Memory B cell (primary cell): ENCODE results near the gene SLC22A16.

Experiments used
- ATAC-seq: fragments of 150-1000 bp; cut with Tn5 transposase; 2 replicates; pipeline ENCODE4 v1.10.0; 2021; ENCODE audit warnings: low read depth, mild to moderate bottlenecking, moderate library complexity
- DNase-seq, 2 donors: peaks; one replicate each; pipeline ENCODE4 v3.0.0; 2022; ENCODE audit warnings: low spot score in 2 of 2
- H3K27ac Mint-ChIP-seq: one replicate; pipeline ENCODE4 v1.8.0; 2022; ENCODE audit warnings: mild to moderate bottlenecking, moderate library complexity, mixed read lengths
- H3K27me3 Mint-ChIP-seq: one replicate; pipeline ENCODE4 v1.8.0; 2022; ENCODE audit warnings: mixed read lengths
- H3K36me3 Mint-ChIP-seq: one replicate; pipeline ENCODE4 v1.8.0; 2022; ENCODE audit warnings: mild to moderate bottlenecking, mixed read lengths
- H3K4me1 Mint-ChIP-seq: one replicate; pipeline ENCODE4 v1.8.0; 2022; ENCODE audit warnings: mixed read lengths
- H3K4me3 Mint-ChIP-seq: one replicate; pipeline ENCODE4 v1.8.0; 2022; ENCODE audit warnings: mild to moderate bottlenecking, moderate library complexity, mixed read lengths
- H3K9me3 Mint-ChIP-seq: one replicate; pipeline ENCODE4 v1.8.0; 2022; ENCODE audit warnings: mixed read lengths

SLC22A16 gene

DNA sequence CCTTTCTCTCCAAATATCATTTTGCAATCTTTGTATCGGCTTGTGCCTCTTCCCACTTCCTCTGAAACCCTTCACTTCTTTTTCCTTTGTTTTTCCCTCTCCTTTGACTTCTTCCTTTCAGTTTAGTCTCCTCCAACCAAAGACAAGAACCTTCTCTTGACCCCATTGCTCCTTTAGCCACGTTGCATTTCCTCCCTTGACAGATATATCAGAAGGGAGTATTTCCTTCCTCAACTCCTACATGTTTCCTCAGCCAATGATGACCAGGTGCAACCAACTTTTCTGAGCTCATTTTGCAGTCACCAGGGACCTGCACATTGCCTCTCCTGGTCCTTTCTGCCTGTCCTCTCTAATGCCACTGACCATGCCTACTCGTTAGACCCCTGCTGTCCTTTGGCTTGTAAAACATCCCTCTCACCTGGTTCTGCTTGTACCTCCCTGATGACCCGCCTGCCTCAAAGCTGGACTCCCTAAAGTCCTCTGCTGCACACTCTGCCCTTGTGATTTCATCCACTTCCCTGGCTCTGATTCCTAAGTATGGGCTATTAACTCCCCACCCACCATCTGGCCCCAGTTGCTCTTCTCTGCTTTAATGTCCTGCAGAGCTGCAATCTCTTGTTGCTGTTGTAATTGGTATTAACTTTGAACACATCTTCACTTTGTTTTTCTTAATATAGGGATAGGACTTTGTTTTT, 27.4 kb downstream of the SLC22A16 start:
- Mint-ChIP-seq H3K27ac (no peak overlapping the region), H3K4me1 (no peaks in the 10 kb centered on the region), H3K4me3 (no peak overlapping the region), H3K9me3 (peaks cover 3% of the 10 kb centered on the region), H3K27me3 (peaks cover 11% of the 10 kb centered on the region), H3K36me3 (no peaks in the 10 kb centered on the region)
- ATAC-seq = no peak
- no peak for DNase-seq

DNA sequence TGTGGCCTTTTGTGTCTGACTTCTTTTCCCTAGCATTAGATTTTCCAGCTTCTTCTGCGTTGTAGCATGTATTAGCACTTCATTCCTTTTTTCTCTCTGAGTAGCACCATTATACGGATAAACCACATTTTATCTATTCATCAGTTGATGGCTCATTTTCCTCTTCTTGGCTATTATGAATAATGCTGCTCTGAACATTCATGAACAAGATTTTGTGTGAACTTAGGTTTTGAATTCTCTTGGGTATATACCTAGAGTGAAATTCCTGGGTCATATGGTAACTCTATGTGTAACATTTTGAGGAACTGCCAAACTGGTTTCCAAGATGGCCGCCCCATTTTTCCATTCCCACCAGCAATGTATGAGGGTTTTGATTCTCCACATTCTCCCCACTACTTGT, 28.7 kb downstream of the SLC22A16 start:
- H3K36me3 Mint-ChIP-seq = no peaks in the 10 kb centered on the region
- DNase-seq = no peak
- no peak overlapping the region for H3K4me3 Mint-ChIP-seq
- H3K27ac Mint-ChIP-seq = no peak overlapping the region
- ATAC-seq = no peak
- no peaks in the 10 kb centered on the region for H3K4me1 Mint-ChIP-seq
- peaks cover 9% of the 10 kb centered on the region for H3K27me3 Mint-ChIP-seq
- H3K9me3 Mint-ChIP-seq = peaks cover 3% of the 10 kb centered on the region

DNA sequence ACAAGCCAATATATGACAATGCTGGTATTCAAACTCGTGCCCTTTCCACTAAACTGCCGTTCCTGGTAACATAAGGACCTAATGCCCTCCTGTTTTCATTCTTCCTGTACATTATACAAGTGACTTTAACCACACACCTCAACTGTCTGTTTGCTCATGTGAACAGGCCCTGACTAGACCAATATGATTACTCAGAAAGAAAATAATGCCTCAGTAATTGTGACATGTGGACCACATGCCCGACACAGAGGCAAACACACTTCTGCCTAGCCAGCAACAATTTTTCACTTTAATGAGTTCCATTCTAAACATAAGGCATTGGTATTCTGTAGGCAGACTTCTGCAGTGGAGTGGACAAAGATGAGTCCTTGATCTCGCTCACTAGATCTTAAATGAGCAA, 30.0 kb downstream of the SLC22A16 start:
- ATAC-seq (no peak), DNase-seq (no peak)
- Mint-ChIP-seq H3K36me3 (no peaks in the 10 kb centered on the region), H3K9me3 (no peaks in the 10 kb centered on the region), H3K4me3 (no peak overlapping the region), H3K27ac (no peak overlapping the region), H3K4me1 (no peaks in the 10 kb centered on the region), H3K27me3 (peaks cover 4% of the 10 kb centered on the region)

DNA sequence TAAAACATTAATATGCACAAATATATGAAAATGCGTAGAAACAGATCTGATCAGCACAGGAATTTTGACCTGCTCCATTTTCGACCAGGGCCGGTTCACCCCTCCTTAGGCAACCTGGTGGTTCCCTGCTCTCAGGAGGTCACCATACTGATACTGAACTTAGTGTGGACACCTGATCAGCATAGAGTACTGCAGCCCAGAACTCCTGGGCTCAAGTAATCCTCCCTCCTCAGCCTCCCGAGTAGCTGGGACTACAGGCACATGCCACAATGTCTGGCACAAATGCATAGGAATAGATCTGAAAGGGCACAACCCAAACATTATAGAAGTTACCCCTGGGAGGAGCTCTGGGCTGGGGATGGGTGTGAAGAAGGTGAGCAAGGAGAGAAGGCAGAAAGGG, 36.4 kb downstream of the SLC22A16 start:
- DNase-seq = no peak
- Mint-ChIP-seq H3K36me3 (no peaks in the 10 kb centered on the region), H3K27ac (no peak overlapping the region), H3K4me3 (no peak overlapping the region), H3K27me3 (peaks cover 8% of the 10 kb centered on the region), H3K4me1 (no peaks in the 10 kb centered on the region), H3K9me3 (peaks cover under 1% of the 10 kb centered on the region)
- no peak for ATAC-seq

DNA sequence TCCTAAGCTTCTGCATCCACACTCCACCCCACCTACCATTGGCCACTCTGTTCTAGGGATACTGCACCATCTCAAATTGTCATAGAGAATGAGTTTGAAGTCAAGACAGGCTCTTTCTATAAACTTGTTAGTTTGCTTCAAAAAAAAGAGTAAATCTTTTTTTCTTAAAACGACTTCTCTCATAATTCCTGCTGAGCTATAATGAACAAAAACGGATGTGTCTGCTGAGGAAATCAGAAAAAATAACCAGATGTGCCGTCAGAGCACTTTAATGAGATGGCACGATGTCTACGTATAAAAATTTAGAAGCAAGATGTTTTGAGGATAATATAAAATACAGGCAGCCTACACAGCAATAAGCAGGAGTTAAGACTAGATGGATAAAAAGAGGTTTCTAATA, 37.1 kb downstream of the SLC22A16 start:
- no peaks in the 10 kb centered on the region for H3K4me1 Mint-ChIP-seq
- H3K27me3 Mint-ChIP-seq = peaks cover 9% of the 10 kb centered on the region
- DNase-seq (no peak), ATAC-seq (no peak)
- no peak overlapping the region for H3K4me3 Mint-ChIP-seq
- H3K36me3 Mint-ChIP-seq = no peaks in the 10 kb centered on the region
- H3K9me3 Mint-ChIP-seq = peaks cover 2% of the 10 kb centered on the region
- H3K27ac Mint-ChIP-seq = no peak overlapping the region

DNA sequence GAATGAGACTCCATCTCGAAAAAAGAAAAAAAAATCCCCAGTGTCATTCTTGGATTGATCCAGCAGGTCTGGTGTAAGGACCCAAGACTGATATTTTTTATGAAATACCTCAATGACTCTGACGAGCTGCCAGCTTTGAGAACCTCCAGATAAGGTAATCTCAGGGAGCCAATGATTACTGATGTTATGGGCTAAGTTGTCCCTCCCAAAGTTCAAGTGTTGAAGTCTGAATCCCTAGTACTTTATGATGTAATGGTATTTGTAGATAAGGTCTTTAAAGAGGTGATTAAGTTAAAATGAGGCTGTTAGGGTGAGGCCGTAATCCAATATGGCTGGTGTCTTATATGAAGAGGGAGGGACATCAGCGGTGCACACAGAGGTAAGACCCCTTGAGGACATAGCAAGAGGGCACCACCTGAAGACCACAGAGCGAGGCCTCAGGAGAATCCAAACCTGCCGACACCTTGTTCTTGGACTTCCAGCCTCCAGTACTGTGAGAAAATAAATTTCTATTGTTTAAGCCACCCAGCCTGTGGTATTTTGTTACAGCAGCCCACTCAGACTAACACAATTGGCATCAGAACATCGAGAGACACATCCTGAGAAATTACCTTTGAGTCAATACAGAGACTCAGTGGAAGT, 41.3 kb downstream of the SLC22A16 start:
- ATAC-seq (no peak), DNase-seq (no peak)
- Mint-ChIP-seq H3K9me3 (peaks cover 2% of the 10 kb centered on the region), H3K4me1 (no peaks in the 10 kb centered on the region), H3K27ac (no peak overlapping the region), H3K36me3 (no peaks in the 10 kb centered on the region), H3K4me3 (no peak overlapping the region), H3K27me3 (peaks cover 7% of the 10 kb centered on the region)

DNA sequence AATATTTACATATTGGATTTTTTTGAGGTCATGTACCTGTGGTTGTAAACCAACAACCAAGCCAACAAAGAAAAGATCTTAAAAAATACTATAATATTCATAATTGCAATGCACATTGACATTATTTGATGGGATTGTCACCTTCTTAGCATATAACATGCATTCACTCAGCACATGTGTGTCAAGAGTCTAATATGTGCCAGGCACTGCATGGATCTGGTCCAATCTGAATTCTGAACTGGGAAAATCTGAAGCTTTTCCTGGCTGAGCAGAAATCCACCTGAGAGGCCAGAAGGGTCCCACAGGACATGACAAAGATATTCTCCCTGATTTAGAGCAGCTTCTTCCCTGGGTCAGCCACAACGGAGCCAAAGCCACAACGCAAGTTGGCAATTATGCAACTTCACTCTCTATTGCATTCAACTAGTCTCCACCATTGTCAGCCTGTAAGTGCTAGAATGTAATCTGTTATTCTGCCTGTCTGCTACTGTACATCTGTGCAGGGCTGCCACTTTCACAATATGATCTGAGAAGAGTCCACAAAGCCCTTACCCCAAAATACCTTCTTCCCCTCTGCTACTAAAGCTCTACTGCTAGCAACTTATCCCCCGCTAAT, 44.0 kb downstream of the SLC22A16 start:
- H3K4me1 Mint-ChIP-seq = no peaks in the 10 kb centered on the region
- H3K27me3 Mint-ChIP-seq = peaks cover 13% of the 10 kb centered on the region
- no peak overlapping the region for H3K27ac Mint-ChIP-seq
- DNase-seq (no peak), ATAC-seq (no peak)
- H3K36me3 Mint-ChIP-seq = no peaks in the 10 kb centered on the region
- peaks cover 2% of the 10 kb centered on the region for H3K9me3 Mint-ChIP-seq
- H3K4me3 Mint-ChIP-seq = no peak overlapping the region

DNA sequence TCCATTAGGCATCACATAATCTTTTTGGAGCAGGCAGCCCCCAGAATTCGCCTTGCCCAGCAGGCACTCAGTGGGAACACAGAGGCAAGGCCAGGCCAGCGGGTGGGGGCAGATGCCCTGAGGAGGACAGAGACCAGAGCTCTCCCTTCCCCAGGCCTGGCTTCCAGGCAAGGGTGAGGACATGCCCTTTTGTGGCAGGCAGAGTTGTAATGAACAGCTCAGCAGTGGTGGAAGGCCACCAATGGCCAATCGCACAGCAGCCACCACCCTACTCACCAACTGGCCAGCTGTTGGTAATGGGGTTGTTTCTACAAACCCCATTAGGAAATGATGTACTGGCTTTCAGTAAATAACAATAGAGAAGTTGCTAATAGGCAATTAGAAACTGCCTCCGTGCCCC, 45.7 kb downstream of the SLC22A16 start:
- no peak overlapping the region for H3K4me3 Mint-ChIP-seq
- H3K36me3 Mint-ChIP-seq = no peaks in the 10 kb centered on the region
- no peak for ATAC-seq
- DNase-seq = no peak
- peaks cover 2% of the 10 kb centered on the region for H3K9me3 Mint-ChIP-seq
- no peak overlapping the region for H3K27ac Mint-ChIP-seq
- peaks cover 17% of the 10 kb centered on the region for H3K27me3 Mint-ChIP-seq
- no peaks in the 10 kb centered on the region for H3K4me1 Mint-ChIP-seq

DNA sequence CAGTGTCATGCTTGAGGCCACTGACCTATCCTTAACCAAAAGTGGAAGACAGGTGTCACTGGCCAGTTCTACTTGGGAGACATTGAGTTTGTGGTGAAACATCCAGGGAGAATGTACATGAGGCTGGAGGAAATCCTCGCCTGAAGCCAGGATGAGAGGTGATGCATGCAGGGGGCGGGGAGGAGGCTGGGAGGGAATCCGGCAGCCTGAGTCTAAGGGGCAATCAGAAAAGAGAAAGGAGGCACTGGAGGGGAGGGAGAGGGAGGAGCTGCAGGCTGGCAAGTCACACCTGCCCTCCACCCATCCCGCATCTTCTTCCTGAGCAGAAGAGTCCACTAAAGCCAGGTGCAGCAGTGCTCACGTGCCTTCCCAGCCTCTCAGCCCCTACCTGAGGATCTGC, 46.2 kb downstream of the SLC22A16 start:
- no peaks in the 10 kb centered on the region for H3K36me3 Mint-ChIP-seq
- ATAC-seq = no peak

DNA sequence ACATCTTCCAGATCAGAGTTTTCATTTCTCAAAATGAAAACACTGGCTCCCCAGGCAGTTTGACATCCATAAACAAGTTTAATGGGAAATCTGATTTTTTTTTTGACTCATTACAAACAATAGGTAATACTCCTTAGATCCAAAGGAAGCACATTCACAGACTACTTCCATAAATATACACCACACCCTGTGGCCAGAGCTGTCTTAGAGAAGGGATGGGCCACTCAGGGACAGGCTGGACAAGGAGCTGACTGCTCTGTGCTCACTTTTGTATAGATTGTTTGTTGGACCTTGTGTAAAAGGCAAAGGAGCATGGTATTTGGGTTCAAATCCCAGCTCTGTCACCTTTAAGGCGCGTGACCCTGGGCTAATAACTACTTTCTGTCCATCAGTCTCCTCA, 48.3 kb downstream of the SLC22A16 start:
- DNase-seq (no peak), ATAC-seq (no peak)
- no peaks in the 10 kb centered on the region for H3K9me3 Mint-ChIP-seq
- H3K27me3 Mint-ChIP-seq = peaks cover 19% of the 10 kb centered on the region
- no peaks in the 10 kb centered on the region for H3K36me3 Mint-ChIP-seq
- H3K27ac Mint-ChIP-seq = no peak overlapping the region
- H3K4me3 Mint-ChIP-seq = no peak overlapping the region
- no peaks in the 10 kb centered on the region for H3K4me1 Mint-ChIP-seq

More for the DNA sequence above, 46.2 kb downstream of the SLC22A16 start:
- H3K4me3 Mint-ChIP-seq = no peak overlapping the region
- peaks cover 2% of the 10 kb centered on the region for H3K9me3 Mint-ChIP-seq
- peaks cover 16% of the 10 kb centered on the region for H3K27me3 Mint-ChIP-seq
- no peaks in the 10 kb centered on the region for H3K4me1 Mint-ChIP-seq
- H3K27ac Mint-ChIP-seq = no peak overlapping the region
- DNase-seq = no peak

DNA sequence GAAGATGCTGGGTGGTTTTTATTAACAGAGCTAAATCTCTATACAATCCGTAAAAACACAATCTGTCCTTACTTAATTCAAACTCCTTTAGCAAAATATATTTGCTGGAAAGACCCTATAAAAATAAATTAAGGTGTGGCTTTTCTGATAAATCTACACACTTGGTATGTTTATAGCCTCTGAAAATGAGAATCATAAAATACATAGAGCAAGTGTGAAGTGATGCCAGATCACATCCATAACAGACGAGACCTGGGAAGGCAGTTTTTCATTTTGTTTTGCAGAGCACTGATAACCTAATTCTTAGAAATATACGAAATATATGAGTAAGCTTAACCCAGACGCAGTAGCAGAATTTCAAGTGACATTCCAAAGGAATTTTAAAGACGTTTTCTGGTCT, 50.6 kb downstream of the SLC22A16 start:
- DNase-seq = no peak
- no peak overlapping the region for H3K4me3 Mint-ChIP-seq
- no peak overlapping the region for H3K27ac Mint-ChIP-seq
- peaks cover 31% of the 10 kb centered on the region for H3K27me3 Mint-ChIP-seq
- no peaks in the 10 kb centered on the region for H3K4me1 Mint-ChIP-seq
- no peaks in the 10 kb centered on the region for H3K36me3 Mint-ChIP-seq
- ATAC-seq = no peak
- H3K9me3 Mint-ChIP-seq = peaks cover 4% of the 10 kb centered on the region

DNA sequence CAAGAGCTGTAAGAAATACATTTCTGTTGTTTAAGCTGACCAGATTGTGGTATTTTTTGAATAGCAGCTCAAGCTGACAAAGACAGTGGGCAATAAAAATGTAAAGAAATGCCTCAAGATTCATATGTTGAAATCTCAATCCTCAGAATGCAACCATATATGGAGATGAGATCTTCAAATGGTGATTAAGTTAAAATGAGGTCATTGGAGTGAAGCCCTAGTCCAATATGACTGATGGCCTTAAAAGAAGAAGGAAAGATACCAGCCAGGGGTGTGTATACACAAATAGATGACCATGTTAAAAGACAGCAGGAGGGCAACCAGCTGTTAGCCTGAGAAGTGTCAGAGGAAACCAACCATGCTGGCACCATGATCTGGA, 54.0 kb downstream of the SLC22A16 start:
- Mint-ChIP-seq H3K27me3 (peaks cover 34% of the 10 kb centered on the region), H3K36me3 (no peaks in the 10 kb centered on the region), H3K9me3 (peaks cover 4% of the 10 kb centered on the region), H3K4me1 (no peaks in the 10 kb centered on the region), H3K27ac (no peak overlapping the region), H3K4me3 (no peak overlapping the region)
- no peak for ATAC-seq
- DNase-seq = no peak

DNA sequence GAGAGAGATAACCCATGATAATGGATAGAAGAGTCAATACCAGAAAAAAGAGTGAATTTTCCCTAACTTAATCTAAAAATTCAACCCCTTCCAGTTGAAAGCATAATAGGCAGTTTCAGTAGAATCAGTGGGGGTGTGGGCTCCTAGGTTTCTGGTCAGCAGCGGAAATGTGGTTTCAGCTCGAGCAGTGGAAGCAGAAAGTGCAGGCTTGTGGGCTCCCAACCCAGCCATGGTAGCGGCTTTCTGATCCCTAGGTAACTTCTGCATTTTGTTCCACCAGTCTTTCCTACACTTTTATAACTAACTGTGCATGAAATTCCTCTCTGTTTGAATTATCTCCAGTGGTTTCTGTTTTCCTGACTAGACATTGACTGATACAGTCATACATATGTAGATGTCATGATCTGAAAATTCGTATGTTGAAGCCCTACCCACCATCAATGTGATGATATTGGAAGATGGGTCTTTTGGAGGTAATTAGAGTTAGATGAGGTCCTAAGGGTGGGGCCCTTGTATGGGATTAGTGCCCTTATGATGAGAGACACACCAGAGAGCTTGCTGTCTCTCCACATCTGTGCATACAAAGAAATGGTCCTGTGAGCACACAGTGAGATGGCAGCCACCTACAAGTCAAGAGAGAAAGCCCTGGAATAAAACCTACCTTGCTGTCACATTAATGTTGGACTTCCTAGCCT, 54.5 kb downstream of the SLC22A16 start:
- no peak for DNase-seq
- Mint-ChIP-seq H3K9me3 (peaks cover 4% of the 10 kb centered on the region), H3K36me3 (no peaks in the 10 kb centered on the region), H3K4me1 (no peaks in the 10 kb centered on the region), H3K27me3 (peaks cover 34% of the 10 kb centered on the region), H3K4me3 (no peak overlapping the region), H3K27ac (no peak overlapping the region)
- ATAC-seq = no peak

DNA sequence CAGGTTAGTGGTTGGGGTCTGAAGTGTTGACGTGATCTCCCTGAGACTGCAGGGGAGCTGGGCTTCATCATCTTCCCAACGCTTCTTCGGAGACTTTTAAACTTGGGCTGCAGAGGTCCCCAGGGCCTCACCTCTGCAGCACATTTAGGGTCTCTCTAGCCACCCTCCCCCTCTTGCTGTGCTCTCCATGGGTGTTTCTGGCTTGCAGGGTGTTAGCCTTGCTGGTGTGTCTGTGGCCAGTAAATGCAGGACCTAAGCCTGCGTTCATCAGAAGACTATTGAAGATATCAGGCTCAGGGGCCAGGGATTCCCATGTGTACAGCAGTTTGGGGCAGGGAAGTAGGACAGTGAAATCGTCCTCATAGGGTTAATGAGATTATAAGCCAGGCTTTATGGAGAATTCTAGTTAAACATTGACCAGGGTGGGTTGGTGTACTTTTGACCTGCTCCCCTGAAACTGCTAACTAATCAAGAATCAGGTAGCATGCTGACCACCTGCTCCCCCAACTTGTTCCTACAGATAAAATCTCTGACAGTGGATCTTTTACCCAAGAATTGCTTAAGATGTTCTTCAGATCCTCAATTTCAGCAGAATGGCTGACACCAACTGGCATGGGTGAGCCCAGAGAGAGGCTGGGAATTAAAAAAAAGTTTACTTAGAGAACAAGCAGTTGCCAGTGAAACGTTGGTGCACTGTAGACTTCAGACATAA, 57.2 kb downstream of the SLC22A16 start:
- Mint-ChIP-seq H3K36me3 (no peaks in the 10 kb centered on the region), H3K4me1 (peaks cover 7% of the 10 kb centered on the region), H3K4me3 (no peak overlapping the region), H3K9me3 (peaks cover 4% of the 10 kb centered on the region), H3K27me3 (peaks cover 28% of the 10 kb centered on the region), H3K27ac (no peak overlapping the region)
- ATAC-seq (no peak), DNase-seq (no peak)
